ENCODE data around the gene OSM.

Gene OSM

GRCh38 chr22:30297276-30297990, 30.8 kb upstream of the OSM start:
- DNase-seq (ENCODE audit: extremely low read depth, low read depth): no peak
- TF ChIP-seq CTCF (IDR thresholded peaks at IDR 0.05; ENCODE audit: low read depth, low read length, missing control alignments): no peak
- no peak overlapping the region for H3K4me3 ChIP-seq (replicated peaks; ENCODE audit: low read depth, low read length)

GRCh38 chr22:30296833-30297232, 30.2 kb upstream of the OSM start:
- H3K4me3 ChIP-seq (replicated peaks; ENCODE audit: low read depth, low read length): no peak overlapping the region
- no peak for TF ChIP-seq CTCF (IDR thresholded peaks at IDR 0.05; ENCODE audit: low read depth, low read length, missing control alignments)
- no peak for DNase-seq (ENCODE audit: extremely low read depth, low read depth)

GRCh38 chr22:30296324-30296723, 29.7 kb upstream of the OSM start:
- H3K4me3 ChIP-seq (replicated peaks; ENCODE audit: low read depth, low read length): no peak overlapping the region
- TF ChIP-seq CTCF (IDR thresholded peaks at IDR 0.05; ENCODE audit: low read depth, low read length, missing control alignments): no peak
- no peak for DNase-seq (ENCODE audit: extremely low read depth, low read depth)

- TF ChIP-seq CTCF (IDR thresholded peaks at IDR 0.05; ENCODE audit: low read depth, low read length, missing control alignments): no peak
- H3K4me3 ChIP-seq (replicated peaks; ENCODE audit: low read depth, low read length): no peak overlapping the region
- DNase-seq (ENCODE audit: extremely low read depth, low read depth): no peak
Observed at GRCh38 chr22:30295576-30295975, 28.9 kb upstream of the OSM start.

- no peak for DNase-seq (ENCODE audit: extremely low read depth, low read depth)
- H3K4me3 ChIP-seq (replicated peaks; ENCODE audit: low read depth, low read length): no peak overlapping the region
- no peak for TF ChIP-seq CTCF (IDR thresholded peaks at IDR 0.05; ENCODE audit: low read depth, low read length, missing control alignments)
Observed at GRCh38 chr22:30294830-30295229, 28.2 kb upstream of the OSM start.

- TF ChIP-seq CTCF (IDR thresholded peaks at IDR 0.05; ENCODE audit: low read depth, low read length, missing control alignments): no peak
- no peak overlapping the region for H3K4me3 ChIP-seq (replicated peaks; ENCODE audit: low read depth, low read length)
- no peak for DNase-seq (ENCODE audit: extremely low read depth, low read depth)
Observed at GRCh38 chr22:30294066-30294465, 27.4 kb upstream of the OSM start.

GRCh38 chr22:30293026-30293425, 26.4 kb upstream of the OSM start:
- TF ChIP-seq CTCF (IDR thresholded peaks at IDR 0.05; ENCODE audit: low read depth, low read length, missing control alignments): no peak
- DNase-seq (ENCODE audit: extremely low read depth, low read depth): no peak
- no peak overlapping the region for H3K4me3 ChIP-seq (replicated peaks; ENCODE audit: low read depth, low read length)

All from HFF-Myc (cell line).